ENCODE measurements around the gene RPH3AL. TPM values are rescaled to one million over a fixed set of nuclear protein-coding genes. Genes with fewer than 3 reads are reported as not detected.

The RPH3AL gene
- total and polyA plus RNA-seq, 11 donors = 2.8 to 9.4 (median 6.3) TPM

- ATAC-seq (no peak), DNase-seq (peak in 3 of 5 donors; percentile 5 to 34 (median 6))
- TF ChIP-seq CTCF (IDR thresholded peaks at IDR 0.05) = no peak
- no peak for TF ChIP-seq POLR2A (IDR thresholded peaks at IDR 0.05)
- H3K4me1 ChIP-seq = peaks cover 0 to 10% (median 0%) of the 10 kb centered on the region in 12 donors
- intact Hi-C loops (cut with DNase I) = no loop called here
- no peak overlapping the region for H3K4me3 ChIP-seq
- no peak overlapping the region for H3K27ac ChIP-seq
- H3K36me3 ChIP-seq = no peaks in the 10 kb centered on the region
- WGBS, 4 donors = 87 to 93% (median 87%) methylated on average over 24 to 29 of the region's 29 CpGs
- peaks cover 0 to 9% (median 0%) of the 10 kb centered on the region in 12 donors for H3K9me3 ChIP-seq
- H3K27me3 ChIP-seq = peaks cover 0 to 10% (median 0%) of the 10 kb centered on the region in 9 donors
These were observed 67.8 kb downstream of the RPH3AL start for GRCh38 chr17:284676-285355.

GRCh38 chr17:283911-284675 is 68.5 kb downstream of the RPH3AL start:
- Histone ChIP-seq H3K4me1 (peaks cover 0 to 13% (median 2%) of the 10 kb centered on the region in 12 donors), H3K9me3 (peaks cover 0 to 9% (median 0%) of the 10 kb centered on the region in 12 donors), H3K4me3 (no peak overlapping the region), H3K36me3 (no peaks in the 10 kb centered on the region), H3K27me3 (peaks cover 0 to 7% (median 0%) of the 10 kb centered on the region in 9 donors), H3K27ac (no peak overlapping the region)
- ATAC-seq = peak in 1 of 4 donors; percentile 12
- 82 to 90% (median 86%) methylated on average over 22 to 25 of the region's 25 CpGs for WGBS, 4 donors
- intact Hi-C loops (cut with DNase I) = no loop called here
- DNase-seq = peak in 3 of 5 donors; percentile 9 to 45 (median 15)
- TF ChIP-seq CTCF (IDR thresholded peaks at IDR 0.05) (no peak), POLR2A (IDR thresholded peaks at IDR 0.05) (no peak)

- peaks cover 0 to 7% (median 0%) of the 10 kb centered on the region in 9 donors for H3K27me3 ChIP-seq
- H3K4me3 ChIP-seq = no peak overlapping the region
- DNase-seq (peak in 4 of 5 donors; percentile 16 to 49 (median 18)), ATAC-seq (no peak)
- intact Hi-C loops (cut with DNase I) = no loop called here
- peaks cover 0 to 14% (median 2%) of the 10 kb centered on the region in 12 donors for H3K4me1 ChIP-seq
- H3K9me3 ChIP-seq = peaks cover 0 to 9% (median 0%) of the 10 kb centered on the region in 12 donors
- no peak for TF ChIP-seq POLR2A (IDR thresholded peaks at IDR 0.05)
- TF ChIP-seq CTCF (IDR thresholded peaks at IDR 0.05) = no peak
- H3K36me3 ChIP-seq = no peaks in the 10 kb centered on the region
- no peak overlapping the region for H3K27ac ChIP-seq
- WGBS, 4 donors = 77 to 91% (median 85%) methylated on average over 22 to 28 of the region's 28 CpGs
These were observed 69.4 kb downstream of the RPH3AL start for GRCh38 chr17:282912-283882.
